ENCODE results near the gene ADAMTSL3.

The ADAMTSL3 gene, protein sequence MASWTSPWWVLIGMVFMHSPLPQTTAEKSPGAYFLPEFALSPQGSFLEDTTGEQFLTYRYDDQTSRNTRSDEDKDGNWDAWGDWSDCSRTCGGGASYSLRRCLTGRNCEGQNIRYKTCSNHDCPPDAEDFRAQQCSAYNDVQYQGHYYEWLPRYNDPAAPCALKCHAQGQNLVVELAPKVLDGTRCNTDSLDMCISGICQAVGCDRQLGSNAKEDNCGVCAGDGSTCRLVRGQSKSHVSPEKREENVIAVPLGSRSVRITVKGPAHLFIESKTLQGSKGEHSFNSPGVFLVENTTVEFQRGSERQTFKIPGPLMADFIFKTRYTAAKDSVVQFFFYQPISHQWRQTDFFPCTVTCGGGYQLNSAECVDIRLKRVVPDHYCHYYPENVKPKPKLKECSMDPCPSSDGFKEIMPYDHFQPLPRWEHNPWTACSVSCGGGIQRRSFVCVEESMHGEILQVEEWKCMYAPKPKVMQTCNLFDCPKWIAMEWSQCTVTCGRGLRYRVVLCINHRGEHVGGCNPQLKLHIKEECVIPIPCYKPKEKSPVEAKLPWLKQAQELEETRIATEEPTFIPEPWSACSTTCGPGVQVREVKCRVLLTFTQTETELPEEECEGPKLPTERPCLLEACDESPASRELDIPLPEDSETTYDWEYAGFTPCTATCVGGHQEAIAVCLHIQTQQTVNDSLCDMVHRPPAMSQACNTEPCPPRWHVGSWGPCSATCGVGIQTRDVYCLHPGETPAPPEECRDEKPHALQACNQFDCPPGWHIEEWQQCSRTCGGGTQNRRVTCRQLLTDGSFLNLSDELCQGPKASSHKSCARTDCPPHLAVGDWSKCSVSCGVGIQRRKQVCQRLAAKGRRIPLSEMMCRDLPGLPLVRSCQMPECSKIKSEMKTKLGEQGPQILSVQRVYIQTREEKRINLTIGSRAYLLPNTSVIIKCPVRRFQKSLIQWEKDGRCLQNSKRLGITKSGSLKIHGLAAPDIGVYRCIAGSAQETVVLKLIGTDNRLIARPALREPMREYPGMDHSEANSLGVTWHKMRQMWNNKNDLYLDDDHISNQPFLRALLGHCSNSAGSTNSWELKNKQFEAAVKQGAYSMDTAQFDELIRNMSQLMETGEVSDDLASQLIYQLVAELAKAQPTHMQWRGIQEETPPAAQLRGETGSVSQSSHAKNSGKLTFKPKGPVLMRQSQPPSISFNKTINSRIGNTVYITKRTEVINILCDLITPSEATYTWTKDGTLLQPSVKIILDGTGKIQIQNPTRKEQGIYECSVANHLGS (N-terminal part only)

DNA sequence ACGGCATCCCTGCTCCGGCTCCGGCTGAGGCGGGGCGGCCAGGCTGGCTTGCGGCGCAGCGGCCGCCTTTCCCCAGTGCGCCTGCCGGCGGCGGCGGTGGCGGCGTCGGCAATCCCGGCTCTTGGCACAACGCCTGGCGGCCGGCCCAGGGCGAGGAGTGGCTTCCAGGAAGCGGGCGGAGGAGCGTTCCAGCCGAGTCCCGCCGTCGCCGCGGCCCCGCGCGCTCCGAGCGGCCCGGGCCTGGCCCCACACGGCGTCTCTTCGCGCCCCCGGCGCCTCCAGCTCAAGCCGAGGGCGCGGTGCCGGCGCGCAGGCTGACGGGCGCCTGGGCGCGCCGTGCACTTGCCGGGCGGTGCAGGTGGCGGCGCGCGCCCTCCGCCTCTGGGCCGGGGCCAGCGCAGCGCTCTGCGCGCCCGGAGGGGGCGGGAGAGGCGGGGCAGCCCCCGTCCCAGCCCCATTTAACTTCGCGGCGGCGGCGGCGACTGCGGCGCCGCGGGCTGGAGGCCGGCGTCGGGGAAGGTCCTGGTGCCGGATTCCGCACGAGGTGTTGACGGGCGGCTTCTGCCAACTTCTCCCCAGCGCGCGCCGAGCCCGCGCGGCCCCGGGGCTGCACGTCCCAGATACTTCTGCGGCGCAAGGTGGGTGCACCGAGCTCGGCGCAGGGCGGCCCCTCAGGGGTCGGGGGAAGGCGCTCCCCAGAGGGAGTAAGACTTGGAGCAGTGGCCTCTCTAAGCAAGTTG is at the start of gene ADAMTSL3:
Gene ADAMTSL3 (plus strand): TSS at position 485 of the 740 bp plus-strand sequence. CDS start 1,639 bp downstream, outside the sequence.
- TF ChIP-seq, protein P1, sequence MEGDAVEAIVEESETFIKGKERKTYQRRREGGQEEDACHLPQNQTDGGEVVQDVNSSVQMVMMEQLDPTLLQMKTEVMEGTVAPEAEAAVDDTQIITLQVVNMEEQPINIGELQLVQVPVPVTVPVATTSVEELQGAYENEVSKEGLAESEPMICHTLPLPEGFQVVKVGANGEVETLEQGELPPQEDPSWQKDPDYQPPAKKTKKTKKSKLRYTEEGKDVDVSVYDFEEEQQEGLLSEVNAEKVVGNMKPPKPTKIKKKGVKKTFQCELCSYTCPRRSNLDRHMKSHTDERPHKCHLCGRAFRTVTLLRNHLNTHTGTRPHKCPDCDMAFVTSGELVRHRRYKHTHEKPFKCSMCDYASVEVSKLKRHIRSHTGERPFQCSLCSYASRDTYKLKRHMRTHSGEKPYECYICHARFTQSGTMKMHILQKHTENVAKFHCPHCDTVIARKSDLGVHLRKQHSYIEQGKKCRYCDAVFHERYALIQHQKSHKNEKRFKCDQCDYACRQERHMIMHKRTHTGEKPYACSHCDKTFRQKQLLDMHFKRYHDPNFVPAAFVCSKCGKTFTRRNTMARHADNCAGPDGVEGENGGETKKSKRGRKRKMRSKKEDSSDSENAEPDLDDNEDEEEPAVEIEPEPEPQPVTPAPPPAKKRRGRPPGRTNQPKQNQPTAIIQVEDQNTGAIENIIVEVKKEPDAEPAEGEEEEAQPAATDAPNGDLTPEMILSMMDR (conservative IDR thresholded peaks at IDR 0.05): peak; percentile 46
- H3K27ac ChIP-seq: peak within 1 kb of the TSS; percentile 74

DNA sequence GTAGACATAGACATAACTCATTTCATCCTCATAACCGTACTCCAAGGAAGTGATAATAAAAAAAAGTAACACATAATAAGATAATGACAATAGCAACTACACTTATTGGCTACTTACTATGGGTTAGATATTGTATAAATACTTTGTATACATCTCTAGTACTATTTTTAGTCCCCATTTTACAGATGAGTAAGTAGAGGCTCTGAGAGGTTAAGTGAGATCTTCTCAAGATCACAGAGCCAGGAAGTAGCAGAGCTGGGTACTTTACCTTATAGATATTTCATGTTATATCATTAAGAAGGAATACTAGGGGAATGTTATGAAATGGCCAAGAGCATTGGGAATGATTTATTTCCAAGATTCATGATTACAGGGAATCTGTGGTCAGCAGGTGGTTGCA is 49.4 kb upstream of the ADAMTSL3 start:
- H3K27ac ChIP-seq: no peak overlapping the region
- TF ChIP-seq, protein P1 (conservative IDR thresholded peaks at IDR 0.05): no peak

DNA sequence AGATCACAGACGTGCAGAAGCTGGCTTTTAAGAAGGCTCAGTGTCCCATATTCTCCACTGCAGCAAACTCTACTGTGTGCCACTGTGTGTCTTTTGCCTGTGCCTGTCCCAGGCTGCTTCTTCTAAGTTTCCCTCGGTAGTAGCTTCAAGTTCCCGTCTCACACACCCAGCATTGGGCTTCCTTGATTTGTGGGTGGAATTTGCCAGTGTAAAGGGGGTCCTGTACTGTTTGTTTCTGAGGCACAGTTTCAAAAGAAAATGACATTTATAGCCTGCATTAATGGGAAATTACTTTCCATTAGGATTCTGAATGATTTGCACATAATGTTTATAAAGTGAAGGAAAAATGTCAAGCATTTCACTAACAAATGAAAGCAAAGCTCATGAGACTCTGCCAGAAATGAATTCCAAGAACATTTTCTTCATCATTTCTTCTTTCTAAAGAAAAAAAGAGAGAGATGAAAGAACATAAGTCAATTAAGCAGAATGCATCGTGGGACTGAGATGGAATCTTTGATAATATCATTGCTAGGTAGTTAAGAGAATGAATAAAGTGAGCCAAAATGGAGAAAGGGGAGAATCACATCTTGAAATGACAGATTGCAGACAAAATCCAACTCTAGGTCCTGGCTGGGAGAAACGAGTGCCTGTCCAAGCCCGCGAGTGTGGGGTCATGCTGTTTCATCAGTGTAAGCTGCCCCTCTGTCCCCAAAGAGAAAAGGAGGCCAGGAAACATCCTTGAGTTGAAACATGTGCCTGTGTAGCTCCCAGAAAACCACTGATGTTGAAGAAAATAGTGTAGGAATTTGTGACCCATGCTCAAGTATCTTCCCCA is 48.6 kb upstream of the ADAMTSL3 start:
- TF ChIP-seq, protein P1 (conservative IDR thresholded peaks at IDR 0.05): no peak
- no peak overlapping the region for H3K27ac ChIP-seq

DNA sequence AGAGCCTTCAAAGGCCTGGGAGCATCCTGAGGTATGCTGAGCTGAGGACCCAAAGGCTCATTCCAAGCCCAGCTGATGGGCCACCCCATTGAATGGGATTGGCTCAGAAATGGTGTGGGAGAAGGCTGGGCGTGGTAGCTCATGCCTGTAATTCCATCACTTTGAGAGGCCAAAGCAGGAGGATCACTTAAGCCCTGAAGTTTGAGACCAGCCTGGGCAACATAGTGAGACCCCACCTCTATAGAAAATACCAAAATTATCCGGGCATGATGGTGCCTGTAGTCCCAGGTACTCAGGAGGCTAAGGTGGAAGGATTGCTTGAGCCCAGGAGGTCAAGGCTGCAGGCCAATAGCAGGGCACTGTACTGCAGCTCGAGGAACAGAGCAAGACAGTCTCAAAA is 43.8 kb upstream of the ADAMTSL3 start:
- no peak overlapping the region for H3K27ac ChIP-seq
- TF ChIP-seq, protein P1 (conservative IDR thresholded peaks at IDR 0.05): no peak

DNA sequence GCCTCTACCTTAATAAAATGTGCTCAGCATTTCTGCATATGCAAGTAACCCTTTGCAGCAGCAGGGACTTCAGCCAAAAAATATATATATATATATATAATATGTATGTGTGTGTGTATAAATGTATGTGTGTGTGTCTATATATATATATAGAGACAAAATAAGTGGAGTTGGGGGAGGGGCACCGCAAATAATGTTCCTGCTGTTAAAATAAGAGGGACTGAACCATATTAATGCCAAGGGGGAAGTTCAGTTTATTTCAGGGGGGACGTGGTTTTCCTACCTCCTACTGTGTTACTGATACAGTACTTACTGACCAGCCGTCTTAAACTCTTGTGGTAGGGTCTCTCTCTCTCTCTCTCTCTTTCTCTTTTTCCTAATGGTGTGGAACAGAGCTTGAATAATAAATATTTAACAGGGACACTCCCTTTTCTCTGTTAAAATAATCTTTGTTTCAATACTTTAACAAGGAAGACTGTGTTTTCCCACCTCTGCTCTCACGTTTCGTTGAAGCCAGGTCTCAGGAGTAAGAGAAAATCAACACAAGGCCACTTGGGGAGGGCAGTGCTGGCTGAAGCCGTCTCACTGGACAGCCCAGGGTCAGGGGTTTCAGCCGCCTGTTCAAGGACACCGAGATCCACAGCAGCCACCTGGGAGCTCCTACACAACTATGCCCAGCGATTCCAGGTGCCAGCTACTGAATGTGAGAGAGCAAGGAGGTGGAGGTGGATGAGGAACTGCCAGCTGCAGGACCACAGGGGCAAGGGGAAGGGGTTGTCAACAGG is 42.8 kb upstream of the ADAMTSL3 start:
- TF ChIP-seq, protein P1 (conservative IDR thresholded peaks at IDR 0.05): no peak
- peak overlapping the region; percentile 30 for H3K27ac ChIP-seq

DNA sequence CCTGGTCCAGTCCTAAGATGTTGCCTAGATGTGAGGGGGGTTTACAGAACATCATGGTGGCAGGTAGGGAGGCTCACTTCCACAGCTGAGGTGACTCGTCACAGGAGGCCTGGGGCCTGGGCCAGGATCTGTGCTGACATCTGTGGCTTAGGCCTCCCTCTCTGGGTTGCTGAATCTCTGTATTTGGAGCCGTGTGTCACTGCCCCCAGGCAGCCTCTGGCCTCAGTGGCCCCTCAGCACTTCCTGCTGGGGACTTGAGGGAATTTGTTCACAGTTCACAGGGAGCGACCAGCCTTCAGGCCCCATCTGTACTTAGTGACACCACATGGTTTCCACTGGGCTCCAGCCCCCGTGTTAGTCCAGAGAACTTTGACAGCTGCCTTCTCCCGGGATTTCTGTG is 41.7 kb upstream of the ADAMTSL3 start:
- TF ChIP-seq, protein P1 (conservative IDR thresholded peaks at IDR 0.05): no peak
- no peak overlapping the region for H3K27ac ChIP-seq
